HepG2 (cell line): ENCODE data around the gene EAF1. TPM values are rescaled to one million over a fixed set of nuclear protein-coding genes. Genes with fewer than 3 reads are reported as not detected.
"Not testable (repeated sequence)": the region's sequence is repeated elsewhere in the genome, so short reads cannot be mapped to it uniquely, and the experiment has no call there.

Experiments used
- ATAC-seq: fragments of 200-7000 bp; cut with Tn5 transposase; 3 replicates; pipeline ENCODE4 v1.9.1; 2020; ENCODE audit warnings: mild to moderate bottlenecking, moderate library complexity
- BruUV-seq: library from RNA; stranded (reverse); fragments of 400-500 nt; replicated peaks from 2 replicates; lab custom pipeline; 2021; lab: Mats Ljungman, UMichigan
- CTCF ChIA-PET: fragments of 300-600 bp; formaldehyde crosslinking; extraction: SDS; loops from one replicate; lab custom pipeline; 2021; ENCODE audit warnings: low total read pairs, inconsistent platforms, low intra/inter-chr PET ratio; lab: Yijun Ruan, JAX
- POLR2A ChIA-PET: fragments of 350-600 bp; sonication (Branson Sonifier 250); formaldehyde crosslinking; loops from one replicate; lab custom pipeline; 2020; ENCODE audit warnings: antibody characterized with exemption, inconsistent platforms; lab: Yijun Ruan, JAX
- DNase-seq: peaks from one replicate; pipeline ENCODE4 v3.0.0-alpha.2; 2015; ENCODE audit warnings: low spot score
- FAIRE-seq: peaks from 3 replicates; lab custom pipeline; 2011; peaks lifted over from hg19 to GRCh38; lab: Jason Lieb, UNC
- H2AFZ ChIP-seq: one replicate; pipeline ENCODE4 v1.6.1; 2011; ENCODE audit warnings: low read length, inconsistent platforms
- H3K27ac ChIP-seq: fragments of 300-600 bp; 3 replicates; pipeline ENCODE4 v1.8.0; 2011; ENCODE audit warnings: mixed run types, mild to moderate bottlenecking, mixed read lengths, low read length, inconsistent platforms; ENCODE audit not compliant: insufficient read depth; ENCODE audit errors: extremely low read length
- H3K27me3 ChIP-seq, 2 experiments: fragments of 200-600 bp in 1 of 2; 2 replicates in 1 of 2; 3 replicates in 1 of 2; pipeline versions ENCODE4 v1.6.0 to v1.8.0; 2011; ENCODE audit warnings: low read length in 2 of 2, mild to moderate bottlenecking in 2 of 2, moderate library complexity in 2 of 2, inconsistent platforms in 1 of 2; ENCODE audit not compliant: insufficient read depth in 2 of 2, control insufficient read depth in 1 of 2
- H3K36me3 ChIP-seq, 2 experiments: fragments of 200-600 bp in 1 of 2; replicated peaks in 1 of 2; 2 replicates in 1 of 2; 3 replicates in 1 of 2; pipeline versions ENCODE4 v1.5.1 to v1.8.0; 2011; ENCODE audit warnings: low read length in 2 of 2, inconsistent platforms in 1 of 2; ENCODE audit not compliant: insufficient read depth in 2 of 2, control insufficient read depth in 1 of 2
- H3K4me1 ChIP-seq: 2 replicates; pipeline ENCODE4 v1.5.1; 2012; ENCODE audit warnings: low read length, inconsistent platforms; ENCODE audit not compliant: insufficient read depth
- H3K4me2 ChIP-seq: 2 replicates; pipeline ENCODE4 v1.6.0; 2011; ENCODE audit warnings: low read depth, low read length, inconsistent platforms
- H3K4me3 ChIP-seq, 3 experiments: fragments of 200-600 bp in 1 of 3; sonication (generic), shearing (Covaris generic) in 1 of 3; replicated peaks in 1 of 3; 2 replicates each; pipeline ENCODE4 v1.5.1; 2011 to 2016; ENCODE audit warnings: low read length in 3 of 3, inconsistent platforms in 2 of 3, low read depth in 2 of 3, mild to moderate bottlenecking in 2 of 3, control low read depth in 1 of 3, mixed read lengths in 1 of 3; ENCODE audit not compliant: insufficient read depth in 1 of 3
- H3K79me2 ChIP-seq: one replicate; pipeline ENCODE4 v1.6.1; 2011; ENCODE audit warnings: low read length, inconsistent platforms; ENCODE audit not compliant: insufficient read depth
- H3K9ac ChIP-seq: 2 replicates; pipeline ENCODE4 v1.6.0; 2011; ENCODE audit warnings: mild to moderate bottlenecking, low read depth, low read length, inconsistent platforms; ENCODE audit not compliant: insufficient read depth
- H3K9me3 ChIP-seq: 2 replicates; pipeline ENCODE4 v1.5.1; 2012; ENCODE audit warnings: mild to moderate bottlenecking, low read length
- H4K20me1 ChIP-seq: 2 replicates; pipeline ENCODE4 v1.6.0; 2011; ENCODE audit warnings: inconsistent platforms, mild to moderate bottlenecking, low read length, moderate library complexity; ENCODE audit not compliant: insufficient read depth
- SRSF4 ChIP-seq: fragments of 200-400 bp; formaldehyde crosslinking; IDR thresholded peaks from one replicate; pipeline ENCODE4 v1.6.1; 2018; ENCODE audit warnings: mild to moderate bottlenecking, low read depth, low read length, moderate library complexity; ENCODE audit not compliant: poor library complexity, severe bottlenecking
- ZNF33A ChIP-seq: sonication (generic); formaldehyde crosslinking; IDR thresholded peaks from 2 replicates; pipeline ENCODE4 v1.5.1; 2020; ENCODE audit warnings: missing genetic modification reagents, mild to moderate bottlenecking, moderate library complexity, borderline replicate concordance
- WGBS: methylation state at CpG from one replicate; pipeline ENCODE4 v1.1.6; 2017; ENCODE audit warnings: low lambda C conversion rate; 5-methylcytosine and 5-hydroxymethylcytosine counted together
- in situ Hi-C: cut with HindIII; loops from 2 replicates; pipeline ENCODE4 v1.10.0; 2017; ENCODE audit warnings: low pct_unique_long_range_greater_than_20kb; ENCODE audit not compliant: extremely low pct_ligation_motif_present
- intact Hi-C: fragments of 100-400 bp; cut with micrococcal nuclease; formaldehyde crosslinking; loops from one replicate; pipeline ENCODE4 v1.10.0; 2022; ENCODE audit not compliant: unreplicated experiment
- polyA plus RNA-seq, 8 experiments: library from polyadenylated mRNA; depleted of rRNA in 3 of 8; stranded (reverse) in 7 of 8; unstranded in 1 of 8; fragments of >200 nt; fragmentation: Illumina TruSeq in 4 of 8; extraction: Trizol in 4 of 8; gene quantifications; 2 replicates each; pipeline versions ENCODE4 v1.2.1 to v1.2.3, GENCODE V29; 2011 to 2016; ENCODE audit warnings: low read depth in 4 of 8, missing spikeins in 1 of 8, mixed read lengths in 1 of 8; ENCODE audit not compliant: insufficient read depth in 1 of 8
- total RNA-seq, 5 experiments: library from RNA; depleted of rRNA; stranded (reverse); fragments of >200 nt; fragmentation: Illumina TruSeq; extraction: Trizol; gene quantifications; 2 replicates each; pipeline ENCODE4 v1.2.3, GENCODE V29; 2016; ENCODE audit warnings: low read depth in 1 of 5

Gene EAF1
- total and polyA plus RNA-seq, 2 of the 13 experiments (the other 11 are each of a cell fraction or from before 2014, with no cell fraction given): 8.1 to 30.0 TPM

DNA sequence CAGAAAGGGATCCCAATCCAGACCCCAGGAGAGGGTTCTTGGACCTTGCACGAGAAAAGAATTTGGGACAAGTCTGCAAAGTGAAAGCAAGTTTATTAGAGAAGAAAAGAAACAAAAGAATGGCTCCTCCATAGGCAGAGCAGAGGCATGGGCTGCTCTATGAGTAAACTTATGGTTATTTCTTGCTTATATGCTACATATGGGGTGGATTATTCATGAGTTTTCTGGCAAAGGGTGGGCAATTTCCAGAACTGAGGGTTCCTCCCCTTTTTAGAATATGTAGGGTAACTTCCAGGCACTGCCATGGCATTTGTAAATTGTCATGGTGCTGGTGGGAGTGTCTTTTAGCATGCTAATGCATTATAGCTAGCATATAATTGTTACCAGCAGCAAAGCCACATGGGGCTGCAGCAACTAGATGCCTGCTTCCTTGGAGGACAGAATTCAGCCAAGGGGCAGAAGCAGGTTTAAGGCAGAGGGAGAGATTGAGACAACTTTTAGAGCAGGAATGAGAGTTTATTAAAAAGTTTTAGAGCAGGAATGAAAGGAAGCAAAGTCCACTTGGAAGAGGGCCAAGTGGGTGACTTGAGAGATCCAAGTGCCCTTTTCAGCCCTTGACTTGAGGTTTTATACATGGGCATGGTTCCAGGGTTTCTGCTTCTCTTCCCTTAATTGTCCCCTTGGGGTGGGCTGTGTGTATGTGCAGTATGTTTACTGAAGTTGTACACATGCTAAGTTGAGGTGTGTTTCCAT, 41.3 kb upstream of the EAF1 start:
- no peak for FAIRE-seq
- intact Hi-C loops: no loop called here
- no peaks in the 10 kb centered on the region; the same call in 1 of the 2 replicates for H3K9me3 ChIP-seq
- no peak overlapping the region for H2AFZ ChIP-seq
- H3K27ac ChIP-seq: no peak overlapping the region
- in situ Hi-C loops: loop anchor here (10.0 kb wide), 1 partner anchor 271 kb away; no protein-coding TSS in a partner anchor
- no peak overlapping the region for H3K4me3 ChIP-seq
- H3K79me2 ChIP-seq: no peaks in the 10 kb centered on the region
- H3K36me3 ChIP-seq: no peaks in the 10 kb centered on the region
- BruUV-seq: no TSS peak
- ChIA-PET POLR2A (no interaction called here), CTCF (no interaction called here)
- TF ChIP-seq ZNF33A (CRISPR knock-in tag): no peak
- TF ChIP-seq SRSF4: no peak
- WGBS: 74% methylated on average over 1 of the region's 1 CpG
- H3K4me2 ChIP-seq: no peak overlapping the region
- no peak overlapping the region for H3K9ac ChIP-seq
- no peaks in the 10 kb centered on the region for H3K27me3 ChIP-seq
- no peak for DNase-seq
- H4K20me1 ChIP-seq: no peaks in the 10 kb centered on the region
- 0 out of 2 replicates have a peak, but pooled peaks cover 5% of the 10 kb centered on the region for H3K4me1 ChIP-seq
- no peak for ATAC-seq

DNA sequence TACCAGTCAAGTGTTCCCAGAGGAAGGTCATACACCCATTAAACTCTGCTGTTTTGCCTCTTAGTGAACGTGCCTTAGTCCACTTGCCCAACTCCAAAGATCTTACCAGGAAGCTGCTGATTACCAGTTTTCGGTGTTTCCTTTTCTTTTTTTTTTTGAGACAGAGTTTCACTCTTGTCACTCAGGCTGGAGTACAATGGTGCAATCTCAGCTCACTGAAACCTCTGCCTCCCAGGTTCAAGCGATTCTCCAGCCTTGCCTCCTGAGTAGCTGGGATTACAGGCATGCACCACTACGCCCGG, 40.8 kb upstream of the EAF1 start:
- H3K79me2 ChIP-seq, FAIRE-seq, H4K20me1 ChIP-seq, H2AFZ ChIP-seq, H3K27me3 ChIP-seq, H3K4me3 ChIP-seq, CTCF ChIA-PET, intact Hi-C loops, H3K27ac ChIP-seq, POLR2A ChIA-PET, BruUV-seq, H3K4me2 ChIP-seq, H3K9ac ChIP-seq, ATAC-seq, H3K36me3 ChIP-seq, DNase-seq, H3K4me1 ChIP-seq, H3K9me3 ChIP-seq: not testable (repeated sequence)
- WGBS: 67% methylated on average over 5 of the region's 5 CpGs
- in situ Hi-C loops: loop anchor here (10.0 kb wide), 1 partner anchor 272 kb away; no protein-coding TSS in a partner anchor
